ENCODE measurements around the gene PHF20.
"Not testable (repeated sequence)": the region's sequence is repeated elsewhere in the genome, so short reads cannot be mapped to it uniquely, and the experiment has no call there.

PHF20 gene

GRCh38 chr20:35985806-35986205, 214.0 kb downstream of the PHF20 start:
- no peak for DNase-seq

- no peak for DNase-seq
These were observed 217.2 kb downstream of the PHF20 start for GRCh38 chr20:35988910-35989463.

GRCh38 chr20:35991142-35991771, 219.4 kb downstream of the PHF20 start:
- DNase-seq: peak; percentile 20

GRCh38 chr20:35992713-35993335, 221.0 kb downstream of the PHF20 start:
- DNase-seq: peak; percentile 47

- peak; percentile 88 for DNase-seq
These were observed 223.2 kb downstream of the PHF20 start for GRCh38 chr20:35994994-35995453.

- DNase-seq: not testable (repeated sequence)
These were observed 224.7 kb downstream of the PHF20 start for GRCh38 chr20:35996492-35996891.
